ENCODE measurements around the gene COL4A3. TPM values are rescaled to one million over a fixed set of nuclear protein-coding genes. Genes with fewer than 3 reads are reported as not detected.

Gene COL4A3
- total RNA-seq, 1 experiment from 2014 or later: 0.15 TPM

DNA sequence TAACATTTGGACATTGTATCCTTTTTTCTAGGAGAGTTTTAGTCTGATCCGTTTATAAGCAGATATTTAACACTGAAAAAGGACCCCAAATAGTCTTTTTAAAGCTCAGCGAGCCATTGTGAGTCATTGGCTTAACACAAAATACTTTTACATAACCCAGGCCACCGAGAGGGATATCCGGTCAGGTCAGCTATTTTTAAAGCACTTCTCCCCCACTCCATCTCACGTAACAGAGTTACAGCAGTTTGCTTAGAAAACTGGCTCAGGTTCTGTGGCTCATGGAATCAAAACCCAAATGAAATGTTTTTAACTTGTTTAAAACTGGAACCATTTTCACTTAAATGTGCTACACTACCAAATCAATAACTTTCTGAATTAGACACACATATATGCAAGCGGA, 23.9 kb downstream of the COL4A3 start:
- Histone ChIP-seq H4K8ac (replicated peaks; ENCODE audit: insufficient read length, low read depth, low read length) (no peak overlapping the region), H2BK20ac (ENCODE audit: low read depth, low read length, poor library complexity, severe bottlenecking) (no peak overlapping the region), H2BK12ac (ENCODE audit: insufficient read length, low read depth, low read length) (no peak overlapping the region), H3K23ac (ENCODE audit: insufficient read length, low read depth, low read length) (no peak overlapping the region), H3K4me2 (ENCODE audit: insufficient read depth, insufficient read length, low read length) (no peak overlapping the region), H4K5ac (ENCODE audit: insufficient read length, low read depth, low read length) (no peak overlapping the region), H4K20me1 (ENCODE audit: control insufficient read depth, insufficient read depth, insufficient read length) (no peaks in the 10 kb centered on the region), H4K91ac (ENCODE audit: insufficient read length, low read depth, low read length) (no peak overlapping the region), H2BK5ac (ENCODE audit: insufficient read length, low read length) (no peak overlapping the region), H3K9ac (ENCODE audit: extremely low read depth, insufficient read length, low read length) (no peak overlapping the region), H2BK120ac (ENCODE audit: low read depth, low read length, poor library complexity, severe bottlenecking) (no peak overlapping the region), H3K18ac (ENCODE audit: insufficient read length, low read depth, low read length) (no peak overlapping the region), H3K27ac (ENCODE audit: insufficient read length, low read depth, low read length) (no peak overlapping the region), H2BK15ac (ENCODE audit: low read depth, low read length) (no peak overlapping the region), H2AK5ac (ENCODE audit: insufficient read length, low read length) (no peak overlapping the region), H3K23me2 (ENCODE audit: insufficient read length, low read depth, low read length, poor library complexity, severe bottlenecking) (no peaks in the 10 kb centered on the region), H3K79me2 (ENCODE audit: insufficient read depth, low read length) (no peaks in the 10 kb centered on the region), H3T11ph (ENCODE audit: low read length) (no peak overlapping the region), H3K9me3 (ENCODE audit: control insufficient read depth, low read depth, low read length) (no peaks in the 10 kb centered on the region), H3K79me1 (ENCODE audit: insufficient read depth, low read depth, low read length, poor library complexity, severe bottlenecking) (no peaks in the 10 kb centered on the region), H3K4me1 (ENCODE audit: insufficient read depth, low read length) (peaks cover 11% of the 10 kb centered on the region; the same call in 1 of the 2 replicates), H3K4ac (ENCODE audit: low read depth, low read length) (no peak overlapping the region), H2AFZ (ENCODE audit: low read length) (no peak overlapping the region), H3K14ac (ENCODE audit: insufficient read depth, low read length) (no peak overlapping the region), H3K56ac (ENCODE audit: insufficient read length, low read depth, low read length) (no peak overlapping the region), H3K27me3 (ENCODE audit: insufficient read depth, low read length) (no peaks in the 10 kb centered on the region)
- Mint-ChIP-seq H3K9me3 (no peaks in the 10 kb centered on the region; a peak in 2 of 5 replicates), H3K4me3 (no peak overlapping the region), H3K4me1 (peaks cover 36 to 52% of the 10 kb centered on the region in 2 experiments), H3K27me3 (ENCODE audit: low read depth) (peaks cover 3% of the 10 kb centered on the region; the same call in 1 of the 2 replicates), H3K27ac (no peak overlapping the region), H3K36me3 (ENCODE audit: insufficient read depth in 1 of 3, low read depth in 3 of 3) (peaks cover 0 to 5% (median 0%) of the 10 kb centered on the region in 3 experiments; a peak in 2 of 7 replicates)
- no peak for DNase-seq
- TF ChIP-seq, protein P1, sequence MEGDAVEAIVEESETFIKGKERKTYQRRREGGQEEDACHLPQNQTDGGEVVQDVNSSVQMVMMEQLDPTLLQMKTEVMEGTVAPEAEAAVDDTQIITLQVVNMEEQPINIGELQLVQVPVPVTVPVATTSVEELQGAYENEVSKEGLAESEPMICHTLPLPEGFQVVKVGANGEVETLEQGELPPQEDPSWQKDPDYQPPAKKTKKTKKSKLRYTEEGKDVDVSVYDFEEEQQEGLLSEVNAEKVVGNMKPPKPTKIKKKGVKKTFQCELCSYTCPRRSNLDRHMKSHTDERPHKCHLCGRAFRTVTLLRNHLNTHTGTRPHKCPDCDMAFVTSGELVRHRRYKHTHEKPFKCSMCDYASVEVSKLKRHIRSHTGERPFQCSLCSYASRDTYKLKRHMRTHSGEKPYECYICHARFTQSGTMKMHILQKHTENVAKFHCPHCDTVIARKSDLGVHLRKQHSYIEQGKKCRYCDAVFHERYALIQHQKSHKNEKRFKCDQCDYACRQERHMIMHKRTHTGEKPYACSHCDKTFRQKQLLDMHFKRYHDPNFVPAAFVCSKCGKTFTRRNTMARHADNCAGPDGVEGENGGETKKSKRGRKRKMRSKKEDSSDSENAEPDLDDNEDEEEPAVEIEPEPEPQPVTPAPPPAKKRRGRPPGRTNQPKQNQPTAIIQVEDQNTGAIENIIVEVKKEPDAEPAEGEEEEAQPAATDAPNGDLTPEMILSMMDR (conservative IDR thresholded peaks at IDR 0.05): no peak
- no CpG with 5 or more reads among the region's 6 CpGs for WGBS (ENCODE audit: extremely low coverage, insufficient read length, low lambda C conversion rate)
